ENCODE results near the gene OGFRL1. TPM values are rescaled to one million over a fixed set of nuclear protein-coding genes. Genes with fewer than 3 reads are reported as not detected.

Gene OGFRL1
- total RNA-seq, 2 donors from 2014 or later = 4.3 to 8.0 TPM

DNA sequence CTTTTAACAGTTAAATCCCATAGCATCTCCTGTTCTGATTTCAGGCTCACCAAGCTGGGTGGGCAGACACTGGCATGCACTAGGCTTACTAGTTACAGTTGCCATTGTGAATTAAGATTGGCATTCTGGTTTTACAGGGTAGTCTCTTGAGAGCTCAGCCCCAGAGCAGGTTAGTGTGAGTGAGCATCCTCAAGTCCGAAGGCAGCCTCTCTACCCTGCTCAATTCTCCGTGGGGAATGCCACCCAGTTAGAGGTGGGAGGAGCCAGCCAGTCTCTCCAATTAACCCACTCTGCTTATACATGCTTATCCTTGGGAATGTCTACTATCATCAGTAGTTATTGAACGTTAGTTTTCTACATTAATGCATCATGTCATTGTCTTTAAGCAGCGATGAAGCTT, 8.9 kb upstream of the OGFRL1 start:
- intact Hi-C loops (cut with DNase I, micrococcal nuclease) = no loop called here
- ATAC-seq (no peak), DNase-seq (no peak)

DNA sequence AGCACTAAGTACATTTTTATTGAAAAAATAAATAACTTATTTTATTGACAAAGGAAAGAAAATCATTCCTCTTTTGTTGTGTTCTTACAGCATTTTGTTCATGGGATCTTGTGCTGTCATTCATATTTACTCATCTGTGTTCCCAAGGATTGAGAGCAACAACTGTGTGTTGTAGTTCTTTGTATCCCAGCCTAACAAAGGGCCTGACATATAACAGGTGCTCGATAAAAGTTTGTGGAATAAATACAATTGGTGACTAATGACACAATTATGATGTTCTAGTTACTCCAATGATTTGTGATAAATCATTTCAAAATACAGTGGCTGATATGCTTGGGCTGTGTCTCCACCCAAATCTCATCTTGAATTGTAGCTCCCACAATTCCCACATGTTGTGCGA, 7.9 kb upstream of the OGFRL1 start:
- DNase-seq (no peak), ATAC-seq (no peak)
- intact Hi-C loops (cut with DNase I, micrococcal nuclease) = no loop called here

DNA sequence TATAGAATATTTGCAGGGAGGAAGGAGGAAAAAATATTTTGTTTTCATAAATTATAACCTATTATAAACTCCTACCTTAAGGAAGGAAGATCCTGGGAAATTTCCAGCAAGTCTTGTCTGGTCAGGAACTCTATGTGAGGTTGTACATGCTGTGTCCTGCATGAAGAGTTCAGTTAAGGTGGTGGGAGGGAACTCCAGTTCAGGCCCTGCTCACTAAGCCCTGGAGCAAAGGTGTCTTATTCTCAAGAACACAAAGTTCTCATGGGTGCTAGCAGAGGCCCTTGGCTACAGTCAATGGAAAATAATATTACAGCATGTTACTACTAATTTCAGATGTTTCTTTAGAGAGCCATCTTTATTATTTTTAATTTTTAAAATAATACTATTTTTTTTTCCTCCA, 3.8 kb upstream of the OGFRL1 start:
- DNase-seq (no peak), ATAC-seq (no peak)
- intact Hi-C loops (cut with DNase I, micrococcal nuclease) = no loop called here

DNA sequence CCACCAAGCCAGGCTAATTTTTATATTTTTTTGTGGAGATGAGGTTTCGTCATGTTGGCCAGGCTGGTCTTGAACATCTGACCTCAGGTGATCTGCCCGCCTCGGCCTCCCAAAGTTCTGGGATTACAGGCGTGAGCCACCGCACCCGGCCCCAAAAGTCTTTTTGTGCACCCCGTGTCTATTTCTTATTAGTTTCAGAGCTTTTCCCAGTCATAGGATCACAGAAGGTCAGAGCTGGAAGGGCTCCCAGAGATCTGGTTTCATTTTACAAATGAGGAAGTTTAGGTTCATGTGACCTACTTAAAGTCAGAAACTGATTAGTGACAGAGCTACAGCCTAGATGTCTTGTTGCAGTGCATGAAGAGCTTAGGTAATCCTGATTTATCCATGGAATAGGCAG, 1.6 kb upstream of the OGFRL1 start:
- intact Hi-C loops (cut with DNase I, micrococcal nuclease) = no loop called here
- peak in 1 of 2 donors; percentile 18 for DNase-seq
- no peak for ATAC-seq

DNA sequence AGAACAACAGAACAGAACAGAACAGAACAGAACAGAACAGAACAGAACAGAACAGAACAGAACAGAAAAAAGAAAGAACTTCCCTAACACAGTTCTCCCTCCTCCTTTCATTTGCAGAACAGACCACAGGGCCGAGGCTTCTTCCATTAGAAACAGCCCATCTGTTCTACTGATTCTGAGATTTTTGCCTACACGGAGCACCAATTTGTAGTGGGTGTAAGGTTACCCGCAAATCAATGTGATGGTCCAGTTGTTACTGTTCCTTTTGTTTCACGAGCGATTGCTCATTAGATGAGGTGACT, 734 bp upstream of the OGFRL1 start:
- intact Hi-C loops (cut with DNase I, micrococcal nuclease) = no loop called here
- ATAC-seq = no peak

DNA sequence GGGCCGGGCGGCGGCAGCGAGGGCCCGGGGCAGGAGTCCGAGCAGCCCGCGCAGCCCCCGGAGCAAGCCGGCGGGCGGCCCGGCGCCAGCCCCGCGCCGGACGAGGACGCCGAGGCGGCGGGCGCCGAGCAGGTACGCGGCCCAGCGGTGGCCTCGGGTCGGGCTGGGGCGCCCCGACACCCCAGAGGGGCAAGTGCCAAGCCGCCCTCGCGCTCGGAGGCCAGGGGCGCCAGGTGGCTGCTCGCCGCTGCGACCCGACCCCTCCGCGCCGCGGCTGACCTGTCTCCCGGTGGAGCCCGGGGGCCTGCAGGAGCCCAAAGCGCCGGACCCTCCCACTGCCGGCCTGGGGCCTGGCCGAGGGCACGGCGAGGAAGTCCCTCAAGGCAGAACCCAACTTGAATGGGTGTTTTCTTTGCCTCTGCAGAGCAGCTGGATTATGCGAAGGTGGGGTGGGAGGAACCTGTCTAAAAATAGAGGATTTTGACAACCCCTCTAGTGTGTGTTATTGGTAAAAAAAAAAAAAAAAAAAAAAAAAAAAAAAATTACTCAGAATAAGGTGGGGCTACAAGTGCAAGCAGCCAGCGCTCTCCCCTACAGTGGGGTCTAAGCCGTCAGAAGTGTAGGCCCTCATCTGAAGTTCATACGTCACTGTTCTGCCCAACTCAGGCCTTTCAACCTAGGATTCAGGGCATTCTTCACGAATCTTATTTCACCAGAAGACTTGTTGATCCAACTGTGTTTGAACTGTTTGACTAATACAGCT, 609 bp downstream of the OGFRL1 start:
- intact Hi-C loops (cut with DNase I, micrococcal nuclease) = no loop called here
- ATAC-seq (peak; percentile 49), DNase-seq (peak in 1 of 2 donors; percentile 36)

More for the DNA sequence above, 734 bp upstream of the OGFRL1 start:
- no peak for DNase-seq

DNA sequence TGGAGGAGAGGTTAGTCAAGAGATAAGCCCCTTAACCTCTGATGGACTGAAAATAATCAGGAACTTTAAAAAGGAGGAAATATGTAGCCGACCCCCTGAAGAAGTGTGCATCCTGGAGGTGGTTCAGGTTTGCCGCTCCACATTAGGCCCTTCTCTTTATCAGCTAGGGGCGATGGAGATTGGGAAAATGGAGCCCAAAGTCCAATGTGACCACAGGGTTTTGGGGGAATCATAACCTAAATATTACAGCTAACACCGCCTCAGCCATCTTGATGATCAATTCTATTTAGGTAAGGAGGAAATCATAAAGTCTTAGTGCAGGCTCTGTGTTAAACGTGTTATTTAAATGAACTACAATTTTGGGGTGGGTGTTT, 1.2 kb downstream of the OGFRL1 start:
- intact Hi-C loops (cut with DNase I, micrococcal nuclease) = no loop called here
- DNase-seq (no peak), ATAC-seq (no peak)

DNA sequence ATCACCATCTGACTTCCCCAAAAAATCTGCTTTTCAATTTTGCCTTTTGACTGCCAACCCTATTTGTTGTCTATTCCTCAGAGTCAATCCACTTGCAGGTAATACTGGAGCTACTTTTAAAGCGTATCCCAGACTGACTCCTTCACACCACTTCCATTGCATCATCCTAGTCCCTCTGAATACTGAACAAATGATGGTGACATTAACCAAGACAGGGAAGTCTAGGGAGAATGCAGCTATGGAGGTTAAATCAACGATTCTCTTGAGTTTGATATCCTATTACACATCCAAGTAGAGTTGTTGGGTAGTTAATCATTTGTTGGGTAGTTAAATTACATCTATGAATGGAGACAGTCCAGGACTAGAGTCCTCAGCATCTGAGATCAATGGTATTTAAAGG, 2.0 kb downstream of the OGFRL1 start:
- intact Hi-C loops (cut with DNase I, micrococcal nuclease) = no loop called here

DNA sequence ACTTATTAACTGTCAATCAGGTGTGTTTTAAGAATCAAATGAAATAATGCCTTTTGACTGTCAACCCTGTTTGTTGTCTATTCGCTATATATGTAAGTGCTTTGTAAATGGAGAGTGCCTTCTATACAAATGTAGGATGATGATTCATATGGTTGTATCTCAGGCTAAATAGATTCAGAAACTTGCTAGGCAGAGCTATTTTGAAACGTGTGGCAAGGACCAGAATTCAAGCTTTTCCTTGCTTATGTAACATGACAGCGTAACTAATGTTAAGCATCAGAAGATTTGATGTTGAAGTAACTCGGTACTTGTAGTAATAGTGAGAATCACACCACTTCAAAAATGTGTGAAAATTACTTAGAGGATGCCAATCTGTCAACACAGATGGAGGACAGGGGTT, 3.4 kb downstream of the OGFRL1 start:
- DNase-seq = no peak
- intact Hi-C loops (cut with DNase I, micrococcal nuclease) = no loop called here
- no peak for ATAC-seq

More for the DNA sequence above, 2.0 kb downstream of the OGFRL1 start:
- no peak for DNase-seq
- ATAC-seq = no peak

DNA sequence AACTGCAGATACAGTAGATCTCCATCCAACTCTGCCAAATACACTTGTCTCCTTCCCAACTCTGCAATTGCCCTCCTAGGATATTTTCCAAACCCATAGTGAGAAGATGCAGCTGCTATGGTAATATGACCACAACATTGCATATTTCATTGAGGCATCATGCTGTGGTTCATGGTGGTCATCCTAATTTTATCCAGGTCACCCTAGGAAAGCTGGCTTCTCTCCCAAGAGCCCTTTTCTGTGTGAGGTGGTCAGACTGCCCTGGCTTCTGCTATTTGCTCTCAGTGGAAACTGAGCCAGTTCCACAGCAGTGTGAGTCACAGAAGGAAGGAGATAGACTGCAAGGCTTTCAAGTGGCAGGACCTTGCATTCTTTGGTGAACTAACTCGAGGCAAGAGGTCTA, 5.5 kb downstream of the OGFRL1 start:
- ATAC-seq = no peak
- intact Hi-C loops (cut with DNase I, micrococcal nuclease) = no loop called here

DNA sequence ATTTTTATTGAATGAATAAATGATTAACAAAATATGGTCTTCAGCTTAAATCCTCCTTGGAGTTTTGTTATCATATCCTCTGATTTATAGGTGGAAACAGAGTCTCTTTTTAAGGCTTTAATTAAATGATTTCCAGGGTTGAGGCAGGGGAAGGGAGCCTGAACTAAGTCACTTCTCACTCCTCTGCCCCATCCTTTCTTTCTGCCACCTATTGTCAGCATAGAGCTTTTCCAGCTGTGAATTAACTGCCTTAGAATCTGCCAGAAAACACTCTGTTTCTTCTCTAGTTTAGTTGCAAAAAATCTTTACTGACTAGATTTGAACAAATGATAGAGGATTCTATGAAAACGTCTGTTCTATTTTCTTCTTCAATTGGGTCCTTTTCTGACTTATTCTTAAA, 9.8 kb downstream of the OGFRL1 start:
- DNase-seq (no peak), ATAC-seq (no peak)
- intact Hi-C loops (cut with DNase I, micrococcal nuclease) = no loop called here

More for the DNA sequence above, 5.5 kb downstream of the OGFRL1 start:
- DNase-seq = no peak

DNA sequence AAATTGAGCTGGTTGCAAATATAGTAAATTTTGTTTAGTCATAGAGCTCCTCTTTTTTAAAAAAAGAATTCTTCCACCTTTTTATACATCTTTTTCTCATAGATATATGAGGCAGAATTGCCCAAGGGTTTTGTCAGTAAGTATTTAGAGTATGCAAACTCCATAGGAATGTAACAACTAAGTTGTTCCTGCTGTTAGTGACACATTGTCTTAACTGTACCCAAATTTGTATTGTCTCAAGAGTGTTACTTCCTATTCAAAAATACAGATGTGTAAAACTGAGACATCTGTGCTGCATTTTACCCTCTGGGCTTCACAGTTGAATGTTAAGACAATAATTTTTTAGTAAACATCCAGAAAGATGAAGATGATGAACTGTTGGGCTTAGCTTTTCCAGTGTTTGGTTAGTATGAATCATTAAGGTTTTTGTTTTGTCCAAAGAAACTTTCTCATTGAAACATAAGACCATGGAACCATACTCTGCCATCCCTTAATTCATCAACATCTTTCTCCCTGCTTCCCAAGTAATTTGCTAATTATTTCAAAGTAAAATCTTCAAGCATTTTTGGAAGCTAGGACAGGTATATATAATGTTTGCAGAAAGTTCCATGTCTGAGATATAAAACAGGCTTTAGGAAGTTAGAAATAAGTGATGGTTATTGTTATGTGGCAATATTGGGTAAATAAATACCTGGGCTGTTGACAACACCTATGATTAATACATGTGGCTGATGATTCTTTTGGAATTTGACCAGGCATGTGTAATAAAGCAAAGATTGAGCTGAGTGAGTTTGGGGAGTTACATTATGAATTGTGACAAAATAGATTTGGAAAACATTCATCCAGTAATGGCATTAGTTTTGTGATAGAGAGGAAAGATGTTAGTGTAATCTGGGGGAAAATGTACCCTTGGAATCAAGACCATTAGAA, 11.2 kb downstream of the OGFRL1 start:
- ATAC-seq = no peak
- no peak for DNase-seq
- intact Hi-C loops (cut with DNase I, micrococcal nuclease) = no loop called here

DNA sequence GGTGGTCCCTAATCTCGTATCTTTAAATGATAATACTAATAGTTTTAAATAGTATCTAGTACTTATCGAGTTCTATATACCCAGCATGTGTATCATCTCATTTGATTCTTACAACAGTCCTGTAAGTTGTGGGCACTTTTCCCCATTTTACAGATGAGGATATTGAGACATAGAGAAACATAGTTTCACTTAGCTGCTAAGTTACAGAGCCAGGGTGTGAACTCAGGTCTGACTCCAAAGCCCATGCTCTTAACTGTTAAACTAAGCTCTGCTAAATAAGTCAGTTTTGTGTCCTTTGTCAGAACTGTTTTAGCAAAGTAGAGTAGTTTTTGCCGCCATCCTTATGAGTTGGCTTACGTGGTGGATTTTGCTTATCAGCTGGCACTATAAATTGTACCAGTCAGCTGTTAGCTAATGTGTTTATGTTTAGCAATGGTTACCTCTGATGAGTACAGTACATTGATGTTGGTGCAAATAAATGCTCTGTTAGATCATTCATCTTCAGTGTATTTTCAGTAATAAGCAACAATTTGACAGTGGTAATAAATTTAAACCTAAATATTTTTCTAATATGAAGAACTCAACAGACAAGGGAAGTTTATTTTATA, 12.1 kb downstream of the OGFRL1 start:
- DNase-seq = no peak
- intact Hi-C loops (cut with DNase I, micrococcal nuclease) = no loop called here
- no peak for ATAC-seq

DNA sequence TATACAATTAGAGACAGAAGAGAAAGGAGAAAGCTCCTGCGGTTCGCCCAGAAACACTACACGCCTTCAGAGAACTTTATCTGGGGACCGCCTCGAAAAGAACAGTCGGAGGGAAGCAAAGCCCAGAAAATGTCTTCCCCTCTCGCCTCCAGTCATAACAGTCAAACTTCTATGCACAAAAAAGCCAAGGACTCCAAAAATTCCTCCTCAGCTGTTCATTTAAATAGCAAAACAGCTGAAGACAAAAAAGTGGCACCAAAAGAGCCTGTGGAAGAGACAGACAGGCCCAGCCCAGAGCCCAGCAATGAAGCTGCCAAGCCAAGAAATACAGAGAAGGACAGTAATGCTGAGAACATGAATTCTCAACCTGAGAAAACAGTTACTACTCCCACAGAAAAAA, 12.9 kb downstream of the OGFRL1 start:
- ATAC-seq = no peak
- intact Hi-C loops (cut with DNase I, micrococcal nuclease) = no loop called here

DNA sequence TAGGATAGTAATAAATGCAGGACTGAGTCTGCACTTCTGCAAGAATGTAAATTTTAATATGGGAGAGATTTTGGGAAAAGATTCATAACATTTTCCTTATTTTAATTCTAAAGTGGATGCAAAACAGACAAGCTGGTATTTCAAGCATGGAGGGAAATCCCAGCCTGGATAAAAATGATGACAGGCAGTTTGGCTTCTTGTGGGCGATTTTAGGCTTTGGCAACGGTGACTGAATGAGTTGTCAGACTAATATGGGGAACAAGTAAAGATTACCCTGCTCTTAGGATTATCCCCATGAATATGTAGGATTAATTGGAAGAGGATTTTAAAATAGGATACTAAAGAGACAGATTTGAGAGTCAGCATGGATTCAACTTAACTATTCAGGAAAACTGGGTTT, 21.0 kb downstream of the OGFRL1 start:
- intact Hi-C loops (cut with DNase I, micrococcal nuclease) = no loop called here
- no peak for ATAC-seq
- no peak for DNase-seq

More for the DNA sequence above, 12.9 kb downstream of the OGFRL1 start:
- no peak for DNase-seq

DNA sequence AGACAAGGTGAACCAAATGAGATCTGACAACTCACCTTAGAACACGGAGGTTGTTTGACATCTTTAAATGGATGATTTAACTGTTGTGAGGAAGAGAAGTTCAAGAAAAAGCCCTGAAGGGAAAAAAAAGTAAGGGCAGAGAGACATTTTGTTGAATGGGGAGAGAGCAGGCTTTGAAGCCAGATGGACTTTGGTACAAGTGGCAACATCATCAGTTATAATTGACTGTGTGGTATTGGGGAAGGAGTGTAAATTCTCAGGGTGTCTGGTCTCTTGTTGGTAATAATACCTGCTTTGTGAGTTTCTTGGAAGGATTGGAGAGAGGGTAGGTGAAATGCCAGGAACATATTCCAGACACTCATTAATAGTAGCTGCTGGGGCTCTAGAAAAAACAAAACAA, 21.6 kb downstream of the OGFRL1 start:
- ATAC-seq (no peak), DNase-seq (no peak)
- intact Hi-C loops (cut with DNase I, micrococcal nuclease) = no loop called here

DNA sequence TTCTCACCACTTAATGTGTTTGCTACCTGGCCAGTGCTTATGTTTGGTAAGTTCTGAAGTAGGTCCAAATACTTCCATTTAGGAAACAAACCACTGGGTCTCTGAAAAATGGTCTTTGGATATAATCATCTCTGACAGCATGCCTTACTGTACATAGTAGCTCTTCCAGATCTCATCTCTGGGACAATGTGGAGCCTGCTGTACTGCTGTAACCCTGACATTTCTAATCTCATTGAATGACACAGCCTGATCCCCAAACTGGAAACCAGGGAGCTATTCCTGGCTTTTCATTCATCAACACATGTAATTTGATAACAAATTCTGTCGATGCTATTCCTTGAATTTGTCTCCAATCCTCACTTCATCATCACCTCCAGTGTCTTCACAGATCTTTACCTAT, 23.5 kb downstream of the OGFRL1 start:
- DNase-seq (no peak), ATAC-seq (no peak)
- intact Hi-C loops (cut with DNase I, micrococcal nuclease) = no loop called here

DNA sequence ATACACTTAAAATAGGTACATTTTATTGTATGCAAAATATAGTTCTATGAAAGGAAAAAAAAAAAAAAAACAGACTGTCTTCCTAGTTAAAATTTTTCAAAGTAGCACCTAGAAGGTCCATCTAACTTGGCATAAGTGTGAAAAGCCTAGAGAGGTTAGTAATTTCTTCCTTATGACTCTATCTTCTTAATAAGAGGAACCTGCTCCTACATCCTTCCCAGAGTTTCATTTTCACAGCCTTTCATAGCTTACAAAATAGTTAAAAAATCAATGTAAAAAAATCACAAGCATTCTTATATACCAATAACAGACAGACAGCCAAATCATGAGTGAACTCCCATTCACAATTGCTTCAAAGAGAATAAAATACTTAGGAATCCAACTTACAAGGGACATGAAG, 28.8 kb downstream of the OGFRL1 start:
- ATAC-seq (no peak), DNase-seq (no peak)
- intact Hi-C loops (cut with DNase I, micrococcal nuclease) = no loop called here

DNA sequence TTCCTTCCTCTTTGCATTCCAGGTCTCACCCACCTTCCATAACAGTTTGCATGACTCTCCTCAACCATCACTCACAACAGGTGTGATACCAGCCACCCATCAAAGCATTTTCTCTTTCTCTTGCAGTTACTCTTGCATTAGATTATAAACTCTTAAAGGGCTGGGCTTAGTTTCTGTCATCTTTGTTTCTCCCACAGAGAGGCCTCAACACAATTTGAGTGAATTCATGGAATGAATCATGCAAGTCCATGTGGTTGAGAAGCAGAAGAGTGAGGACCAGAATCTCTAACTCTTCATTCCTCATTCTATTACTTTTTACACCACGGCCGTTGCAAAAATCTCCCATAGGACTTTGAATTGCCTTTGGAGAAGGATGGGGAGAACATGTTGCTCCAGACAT, 31.4 kb downstream of the OGFRL1 start:
- DNase-seq (no peak), ATAC-seq (no peak)
- intact Hi-C loops (cut with DNase I, micrococcal nuclease) = no loop called here

DNA sequence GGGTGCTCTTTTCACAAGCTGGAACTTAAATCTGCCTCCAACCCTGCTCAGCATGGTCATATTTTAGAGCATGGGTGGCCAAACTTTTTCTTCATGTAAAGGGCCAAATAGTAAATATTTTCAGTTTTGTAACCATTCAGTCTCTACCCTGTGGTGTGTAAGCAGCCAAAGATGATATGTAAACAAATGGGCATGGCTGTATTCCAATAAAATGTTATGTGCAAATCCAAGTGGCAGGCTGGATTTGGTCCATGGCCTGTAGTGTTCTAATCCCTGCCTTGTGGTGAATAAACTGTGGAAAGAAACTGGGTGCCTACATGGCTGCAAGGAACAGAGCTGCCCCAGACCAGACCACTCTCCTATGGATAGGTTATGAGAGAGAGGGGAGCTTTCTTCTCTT, 32.7 kb downstream of the OGFRL1 start:
- DNase-seq = no peak
- intact Hi-C loops (cut with DNase I, micrococcal nuclease) = no loop called here
- no peak for ATAC-seq

All from left colon (tissue), 2 donors.